AG10803 (cell line): ENCODE data around the gene CKM.

ENCODE experiments used
- DNase-seq: peaks from one replicate; pipeline ENCODE4 v3.0.0; 2010; ENCODE audit warnings: low read depth
- H3K4me3 ChIP-seq: 2 replicates; pipeline ENCODE4 v1.5.1; 2011; ENCODE audit warnings: mild to moderate bottlenecking, low read length, control low read depth
- TF ChIP-seq, protein P1 (sequence below): conservative IDR thresholded peaks from 2 replicates; pipeline ENCODE4 v1.5.1; 2011; ENCODE audit warnings: mild to moderate bottlenecking, low read length, control low read depth, inconsistent platforms

The CKM gene

DNA sequence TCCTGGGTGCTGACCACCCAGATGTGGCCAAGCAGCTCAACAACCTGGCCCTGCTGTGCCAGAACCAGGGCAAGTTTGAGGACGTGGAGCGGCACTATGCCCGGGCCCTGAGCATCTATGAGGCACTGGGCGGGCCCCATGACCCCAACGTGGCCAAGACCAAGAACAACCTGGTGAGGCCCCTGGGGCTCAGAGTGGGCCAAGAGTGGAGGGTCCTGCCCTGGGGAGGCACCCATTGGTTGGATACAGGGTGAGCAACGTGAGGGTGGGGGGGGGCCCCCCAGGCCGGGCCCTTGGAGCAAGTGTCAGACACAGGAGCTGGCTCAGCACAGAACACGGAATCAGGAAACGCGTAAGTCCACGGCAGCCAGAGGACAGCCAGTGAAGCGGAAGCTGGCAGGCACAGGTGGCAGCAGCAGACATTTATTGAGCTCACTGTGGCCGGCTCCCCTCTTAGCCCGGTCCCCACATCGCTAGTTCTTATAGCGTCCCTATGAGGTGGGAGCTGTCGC, 26.8 kb upstream of the CKM start:
- TF ChIP-seq, protein P1, sequence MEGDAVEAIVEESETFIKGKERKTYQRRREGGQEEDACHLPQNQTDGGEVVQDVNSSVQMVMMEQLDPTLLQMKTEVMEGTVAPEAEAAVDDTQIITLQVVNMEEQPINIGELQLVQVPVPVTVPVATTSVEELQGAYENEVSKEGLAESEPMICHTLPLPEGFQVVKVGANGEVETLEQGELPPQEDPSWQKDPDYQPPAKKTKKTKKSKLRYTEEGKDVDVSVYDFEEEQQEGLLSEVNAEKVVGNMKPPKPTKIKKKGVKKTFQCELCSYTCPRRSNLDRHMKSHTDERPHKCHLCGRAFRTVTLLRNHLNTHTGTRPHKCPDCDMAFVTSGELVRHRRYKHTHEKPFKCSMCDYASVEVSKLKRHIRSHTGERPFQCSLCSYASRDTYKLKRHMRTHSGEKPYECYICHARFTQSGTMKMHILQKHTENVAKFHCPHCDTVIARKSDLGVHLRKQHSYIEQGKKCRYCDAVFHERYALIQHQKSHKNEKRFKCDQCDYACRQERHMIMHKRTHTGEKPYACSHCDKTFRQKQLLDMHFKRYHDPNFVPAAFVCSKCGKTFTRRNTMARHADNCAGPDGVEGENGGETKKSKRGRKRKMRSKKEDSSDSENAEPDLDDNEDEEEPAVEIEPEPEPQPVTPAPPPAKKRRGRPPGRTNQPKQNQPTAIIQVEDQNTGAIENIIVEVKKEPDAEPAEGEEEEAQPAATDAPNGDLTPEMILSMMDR: no peak
- H3K4me3 ChIP-seq: no peak overlapping the region
- no peak for DNase-seq

DNA sequence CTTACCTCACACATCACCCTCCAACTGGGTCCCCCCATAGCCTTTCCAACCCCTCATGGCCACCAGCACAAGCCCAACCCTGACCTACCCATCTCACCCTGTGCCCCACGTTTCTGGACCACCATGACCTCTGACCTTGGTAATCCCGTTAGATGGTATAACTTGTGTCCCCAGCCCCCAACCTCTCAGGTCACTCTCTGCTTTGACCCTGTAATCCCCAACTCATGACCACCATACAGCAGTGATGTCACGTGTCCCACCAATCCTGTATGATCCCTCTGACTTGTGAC, 26.4 kb upstream of the CKM start:
- TF ChIP-seq, protein P1: no peak
- DNase-seq: no peak
- no peak overlapping the region for H3K4me3 ChIP-seq

DNA sequence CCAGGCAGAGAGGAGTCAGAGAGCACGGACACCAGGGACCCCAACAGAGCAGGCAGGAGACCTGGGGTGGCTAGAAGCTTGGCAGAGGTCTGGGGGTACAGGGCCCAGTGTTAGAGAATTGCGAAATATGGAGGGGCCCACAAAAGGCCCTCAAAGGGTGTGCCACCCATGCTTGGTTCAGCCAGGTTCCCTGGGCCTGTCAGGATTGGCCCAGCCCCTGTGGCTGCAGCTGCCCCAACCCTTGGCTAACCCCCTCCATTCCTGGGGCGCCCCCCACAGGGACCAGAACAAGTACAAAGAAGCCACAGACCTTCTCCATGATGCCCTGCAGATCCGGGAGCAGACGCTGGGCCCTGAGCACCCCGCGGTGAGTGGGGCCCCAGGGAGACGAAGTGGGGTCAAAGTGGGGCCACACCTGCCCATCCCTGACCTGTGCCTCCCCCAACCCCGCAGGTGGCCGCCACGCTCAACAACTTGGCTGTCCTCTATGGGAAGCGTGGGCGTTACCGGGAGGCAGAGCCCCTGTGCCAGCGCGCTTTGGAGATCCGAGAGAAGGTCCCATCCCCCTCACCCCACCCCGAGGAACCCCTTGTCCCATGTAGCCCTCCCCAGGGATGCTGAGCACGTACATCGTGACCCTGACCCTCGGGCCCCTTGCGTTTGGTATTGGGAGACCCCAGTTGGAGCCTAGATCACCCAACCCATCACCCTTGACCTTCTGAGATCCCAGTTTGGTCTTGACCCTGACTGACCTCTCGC, 25.9 kb upstream of the CKM start:
- TF ChIP-seq, protein P1: no peak
- H3K4me3 ChIP-seq: no peak overlapping the region

DNA sequence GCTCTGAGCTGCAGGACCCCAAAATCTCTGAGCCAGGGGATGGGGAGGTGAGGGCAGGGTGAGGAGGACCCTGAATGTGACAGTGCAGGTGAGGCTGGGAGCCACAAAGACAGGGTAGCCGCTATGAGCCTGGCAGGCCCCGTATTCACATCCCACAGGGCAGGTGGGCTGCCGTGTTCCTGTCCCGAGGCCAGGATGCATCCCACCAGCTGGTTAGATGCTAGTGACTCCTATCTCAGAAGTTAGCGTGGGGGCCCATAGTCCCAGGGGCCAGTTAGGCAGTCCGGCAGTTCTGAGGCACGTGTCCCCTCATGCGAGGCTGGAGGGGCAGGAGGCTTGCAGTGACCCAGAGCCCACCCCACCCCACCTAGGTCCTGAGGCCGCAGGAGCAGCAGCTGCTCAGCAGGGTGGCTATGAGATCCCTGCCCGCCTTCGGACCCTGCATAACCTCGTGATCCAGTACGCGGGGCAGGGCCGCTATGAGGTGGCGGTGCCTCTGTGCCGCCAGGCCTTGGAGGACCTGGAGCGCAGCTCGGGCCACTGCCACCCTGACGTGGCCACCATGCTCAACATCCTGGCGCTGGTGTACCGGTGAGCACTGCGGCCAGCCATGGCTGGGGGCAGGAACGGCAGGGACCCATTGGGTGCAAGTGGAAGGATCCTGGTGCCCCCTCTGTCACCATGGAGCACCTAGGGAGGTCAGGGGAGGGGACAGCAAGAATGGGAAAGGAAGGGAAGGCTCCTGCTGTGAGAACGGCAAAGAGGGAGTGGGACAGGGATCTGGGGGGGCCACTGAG, 25.1 kb upstream of the CKM start:
- TF ChIP-seq, protein P1: no peak
- no peak for DNase-seq
- H3K4me3 ChIP-seq: no peak overlapping the region

More for the DNA sequence above, 25.9 kb upstream of the CKM start:
- DNase-seq: no peak

DNA sequence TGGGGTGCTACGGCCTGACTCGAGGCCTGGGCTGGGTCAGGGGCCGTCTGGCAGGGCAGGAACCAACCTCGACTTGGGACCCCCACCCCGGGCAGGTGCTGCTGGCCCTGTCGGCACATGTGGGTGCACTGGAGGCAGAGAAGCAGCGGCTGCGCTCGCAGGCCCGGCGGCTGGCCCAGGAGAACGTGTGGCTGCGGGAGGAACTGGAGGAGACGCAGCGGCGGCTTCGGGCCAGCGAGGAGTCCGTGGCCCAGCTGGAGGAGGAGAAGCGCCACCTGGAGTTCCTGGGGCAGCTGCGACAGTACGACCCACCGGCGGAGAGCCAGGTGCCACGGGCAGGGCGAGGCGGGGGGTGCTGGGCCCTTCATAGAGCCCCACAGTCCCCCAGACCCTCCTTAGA, 23.8 kb upstream of the CKM start:
- DNase-seq: no peak
- no peak overlapping the region for H3K4me3 ChIP-seq
- TF ChIP-seq, protein P1: no peak

DNA sequence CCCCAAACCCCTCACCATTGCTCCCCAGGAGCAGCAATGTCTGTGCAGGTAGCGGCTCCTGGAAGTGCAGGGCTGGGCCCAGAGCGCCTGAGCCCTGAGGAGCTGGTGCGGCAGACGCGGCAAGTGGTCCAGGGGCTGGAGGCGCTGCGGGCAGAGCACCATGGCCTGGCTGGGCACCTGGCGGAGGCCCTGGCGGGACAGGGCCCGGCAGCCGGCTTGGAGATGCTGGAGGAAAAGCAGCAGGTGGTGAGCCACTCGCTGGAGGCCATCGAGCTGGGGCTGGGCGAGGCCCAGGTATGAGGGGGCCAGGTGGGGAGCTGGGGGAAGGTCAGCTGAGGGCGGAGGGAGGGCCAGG, 22.8 kb upstream of the CKM start:
- TF ChIP-seq, protein P1: no peak
- H3K4me3 ChIP-seq: no peak overlapping the region

More for the DNA sequence above, 22.8 kb upstream of the CKM start:
- DNase-seq: no peak
